ENCODE data around the gene PKNOX2.

DNA sequence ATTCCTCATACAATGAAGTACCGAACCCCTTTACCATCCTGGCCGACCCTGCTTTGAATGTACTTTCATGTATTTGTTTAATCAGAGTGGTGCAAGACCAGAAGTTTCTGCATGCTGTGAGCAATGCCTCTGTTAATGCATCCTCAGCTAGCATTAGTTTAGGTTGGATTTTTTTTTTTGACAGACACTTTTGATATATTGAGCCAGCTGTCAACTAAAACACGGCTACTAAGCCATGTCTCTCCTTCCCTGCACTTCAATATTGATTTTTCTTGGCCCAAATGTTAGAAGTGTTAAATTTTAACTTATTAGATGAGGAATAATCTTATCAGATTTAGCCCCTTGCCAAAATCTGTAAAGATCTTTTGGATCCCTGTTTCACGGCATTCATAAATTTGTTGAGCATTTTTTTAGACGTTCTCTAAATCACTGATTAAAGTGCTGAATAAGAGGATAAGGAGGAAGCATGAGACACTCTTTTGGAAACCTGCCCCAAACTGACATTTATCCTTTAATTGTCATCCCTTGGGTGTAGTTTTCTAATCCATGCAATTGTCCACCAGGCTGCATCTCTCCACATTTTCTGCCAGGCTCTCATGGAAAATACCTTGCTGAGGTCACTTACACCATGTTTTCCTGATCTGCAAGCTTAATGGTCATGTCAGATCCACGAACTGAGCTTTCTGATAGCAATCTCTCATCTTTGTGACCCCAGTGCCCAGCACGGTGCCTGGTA, 200.8 kb downstream of the PKNOX2 start:
- TF ChIP-seq EP300 (IDR thresholded peaks at IDR 0.05) = no peak
- TF ChIP-seq, protein P1, sequence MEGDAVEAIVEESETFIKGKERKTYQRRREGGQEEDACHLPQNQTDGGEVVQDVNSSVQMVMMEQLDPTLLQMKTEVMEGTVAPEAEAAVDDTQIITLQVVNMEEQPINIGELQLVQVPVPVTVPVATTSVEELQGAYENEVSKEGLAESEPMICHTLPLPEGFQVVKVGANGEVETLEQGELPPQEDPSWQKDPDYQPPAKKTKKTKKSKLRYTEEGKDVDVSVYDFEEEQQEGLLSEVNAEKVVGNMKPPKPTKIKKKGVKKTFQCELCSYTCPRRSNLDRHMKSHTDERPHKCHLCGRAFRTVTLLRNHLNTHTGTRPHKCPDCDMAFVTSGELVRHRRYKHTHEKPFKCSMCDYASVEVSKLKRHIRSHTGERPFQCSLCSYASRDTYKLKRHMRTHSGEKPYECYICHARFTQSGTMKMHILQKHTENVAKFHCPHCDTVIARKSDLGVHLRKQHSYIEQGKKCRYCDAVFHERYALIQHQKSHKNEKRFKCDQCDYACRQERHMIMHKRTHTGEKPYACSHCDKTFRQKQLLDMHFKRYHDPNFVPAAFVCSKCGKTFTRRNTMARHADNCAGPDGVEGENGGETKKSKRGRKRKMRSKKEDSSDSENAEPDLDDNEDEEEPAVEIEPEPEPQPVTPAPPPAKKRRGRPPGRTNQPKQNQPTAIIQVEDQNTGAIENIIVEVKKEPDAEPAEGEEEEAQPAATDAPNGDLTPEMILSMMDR (IDR thresholded peaks at IDR 0.05) = no peak
- no peak for TF ChIP-seq POLR2A (IDR thresholded peaks at IDR 0.05)

Data from ovary (tissue), 3 donors.